Trophoblast cell (in vitro differentiated cells and primary cell): ENCODE data around the gene FUT8.

Source experiments
- DNase-seq, 2 donors: peaks; one replicate each; pipeline ENCODE4 v3.0.0-alpha.2; 2016
- H2AFZ ChIP-seq: 2 replicates; pipeline ENCODE4 v1.6.1; 2013; ENCODE audit warnings: low read length, moderate library complexity, mild to moderate bottlenecking; ENCODE audit not compliant: insufficient read depth, poor library complexity
- H2AK5ac ChIP-seq: 2 replicates; pipeline ENCODE4 v1.6.1; 2013; ENCODE audit warnings: mild to moderate bottlenecking, low read length
- H2BK120ac ChIP-seq: 2 replicates; pipeline ENCODE4 v1.6.1; 2013; ENCODE audit warnings: low read length, mild to moderate bottlenecking, moderate library complexity; ENCODE audit not compliant: insufficient read depth, poor library complexity
- H2BK12ac ChIP-seq: 2 replicates; pipeline ENCODE4 v1.6.1; 2013; ENCODE audit warnings: mild to moderate bottlenecking, low read length, moderate library complexity
- H2BK5ac ChIP-seq: 2 replicates; pipeline ENCODE4 v1.6.1; 2013; ENCODE audit warnings: low read length, low read depth, moderate library complexity, mild to moderate bottlenecking; ENCODE audit not compliant: poor library complexity
- H3K14ac ChIP-seq: 2 replicates; pipeline ENCODE4 v1.6.1; 2013; ENCODE audit warnings: mild to moderate bottlenecking, low read length
- H3K18ac ChIP-seq: 2 replicates; pipeline ENCODE4 v1.6.1; 2013; ENCODE audit warnings: mild to moderate bottlenecking, low read length
- H3K23ac ChIP-seq: 2 replicates; pipeline ENCODE4 v1.6.1; 2013; ENCODE audit warnings: low read length
- H3K27ac ChIP-seq: 2 replicates; pipeline ENCODE4 v1.5.1; 2013; ENCODE audit warnings: low read depth, mild to moderate bottlenecking, inconsistent platforms, low read length, moderate library complexity
- H3K27me3 ChIP-seq: 2 replicates; pipeline ENCODE4 v1.6.1; 2013; ENCODE audit warnings: inconsistent platforms, mild to moderate bottlenecking, low read length, moderate library complexity; ENCODE audit not compliant: insufficient read depth
- H3K36me3 ChIP-seq, 2 experiments: 1 replicate in 1 of 2; 2 replicates in 1 of 2; pipeline ENCODE4 v1.6.1; 2013; ENCODE audit warnings: low read length in 2 of 2, mild to moderate bottlenecking in 2 of 2, moderate library complexity in 1 of 2; ENCODE audit not compliant: insufficient read depth in 2 of 2, control insufficient read depth in 1 of 2
- H3K4ac ChIP-seq: 2 replicates; pipeline ENCODE4 v1.6.1; 2013; ENCODE audit warnings: low read depth, mild to moderate bottlenecking, low read length, moderate library complexity
- H3K4me1 ChIP-seq, 2 experiments: 1 replicate in 1 of 2; 2 replicates in 1 of 2; pipeline ENCODE4 v1.6.1; 2013; ENCODE audit warnings: low read length in 2 of 2, mild to moderate bottlenecking in 2 of 2, moderate library complexity in 1 of 2; ENCODE audit not compliant: insufficient read depth in 2 of 2, control insufficient read depth in 1 of 2
- H3K4me2 ChIP-seq: 2 replicates; pipeline ENCODE4 v1.6.1; 2013; ENCODE audit warnings: inconsistent platforms, mild to moderate bottlenecking, low read length, moderate library complexity
- H3K4me3 ChIP-seq: 2 replicates; pipeline ENCODE4 v1.5.1; 2013; ENCODE audit warnings: mild to moderate bottlenecking, low read depth, low read length, inconsistent platforms
- H3K79me1 ChIP-seq: one replicate; pipeline ENCODE4 v1.6.1; 2013; ENCODE audit warnings: low read length
- H3K79me2 ChIP-seq: 2 replicates; pipeline ENCODE4 v1.6.1; 2013; ENCODE audit warnings: low read length, mild to moderate bottlenecking; ENCODE audit not compliant: control insufficient read depth, insufficient read depth, poor library complexity
- H3K9ac ChIP-seq: 2 replicates; pipeline ENCODE4 v1.6.1; 2013; ENCODE audit warnings: mild to moderate bottlenecking, low read length
- H3K9me3 ChIP-seq: 2 replicates; pipeline ENCODE4 v1.6.1; 2013; ENCODE audit warnings: low read depth, mild to moderate bottlenecking, control low read depth, inconsistent platforms, low read length; ENCODE audit not compliant: insufficient read depth
- H4K12ac ChIP-seq: 2 replicates; pipeline ENCODE4 v1.6.1; 2013; ENCODE audit warnings: low read depth, mild to moderate bottlenecking, low read length, moderate library complexity
- H4K8ac ChIP-seq: 2 replicates; pipeline ENCODE4 v1.6.1; 2013; ENCODE audit warnings: low read depth, mild to moderate bottlenecking, low read length, moderate library complexity
- H4K91ac ChIP-seq: one replicate; pipeline ENCODE4 v1.6.1; 2013; ENCODE audit warnings: low read depth, mild to moderate bottlenecking, low read length, moderate library complexity
- WGBS: extraction: QIAGEN DNeasy Blood & Tissue Kit; methylation state at CpG from one replicate; pipeline ENCODE4 v1.1.7; 2013; ENCODE audit warnings: missing lambda C conversion rate; ENCODE audit not compliant: insufficient read length, insufficient coverage; ENCODE audit errors: extremely low coverage; 5-methylcytosine and 5-hydroxymethylcytosine counted together

The FUT8 gene

DNA sequence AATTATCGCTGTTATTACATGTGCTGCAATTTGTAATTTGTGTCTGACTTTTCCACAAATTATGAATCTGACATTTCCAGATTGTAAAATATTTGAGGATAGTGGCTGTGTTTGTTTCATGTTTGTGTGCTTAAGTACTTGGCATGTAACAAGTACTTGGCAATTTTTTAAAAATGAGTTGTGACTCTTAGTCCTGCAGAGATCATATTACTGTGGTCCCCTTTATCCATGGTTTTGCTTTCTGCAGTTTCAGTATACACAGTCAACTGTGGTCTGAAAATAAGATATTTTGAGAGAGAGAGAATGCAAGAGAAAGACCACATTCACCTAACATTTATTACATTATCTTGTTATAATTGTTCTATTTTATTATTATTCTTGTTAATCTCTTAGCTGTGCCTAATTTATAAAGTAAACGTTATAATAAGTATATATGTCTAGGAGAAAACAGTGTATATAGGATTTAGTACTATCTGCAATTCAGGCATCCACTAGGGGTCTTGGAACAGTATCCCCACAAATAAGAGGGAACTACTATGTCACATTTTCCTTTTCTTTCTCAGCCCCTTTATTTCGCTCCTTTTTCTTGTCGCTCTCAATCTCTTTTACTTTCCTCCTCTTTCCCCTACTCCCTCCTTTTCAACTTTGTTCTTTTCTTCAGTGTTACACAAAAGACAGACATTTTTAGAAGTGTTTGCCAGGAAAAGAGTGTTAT lies 176.1 kb downstream of the FUT8 start:
- no peaks in the 10 kb centered on the region for H3K79me1 ChIP-seq
- no peak overlapping the region for H2BK12ac ChIP-seq
- no peak overlapping the region for H3K14ac ChIP-seq
- H3K9ac ChIP-seq: no peak overlapping the region
- no peak overlapping the region for H2AK5ac ChIP-seq
- no peak overlapping the region for H2BK120ac ChIP-seq
- H2BK5ac ChIP-seq: no peak overlapping the region
- H3K4ac ChIP-seq: no peak overlapping the region
- H3K36me3 ChIP-seq: no peaks in the 10 kb centered on the region
- H3K79me2 ChIP-seq: no peaks in the 10 kb centered on the region
- no peak overlapping the region for H3K27ac ChIP-seq
- no peak overlapping the region for H4K12ac ChIP-seq
- no peak overlapping the region for H3K18ac ChIP-seq
- no peaks in the 10 kb centered on the region for H3K27me3 ChIP-seq
- no peak for DNase-seq
- no peak overlapping the region for H4K8ac ChIP-seq
- no peak overlapping the region for H4K91ac ChIP-seq
- H3K9me3 ChIP-seq: no peaks in the 10 kb centered on the region
- no peak overlapping the region for H2AFZ ChIP-seq
- H3K23ac ChIP-seq: no peak overlapping the region
- no peak overlapping the region for H3K4me2 ChIP-seq
- 100% methylated on average over 2 of the region's 4 CpGs for WGBS
- no peak overlapping the region for H3K4me3 ChIP-seq
- no peaks in the 10 kb centered on the region for H3K4me1 ChIP-seq

DNA sequence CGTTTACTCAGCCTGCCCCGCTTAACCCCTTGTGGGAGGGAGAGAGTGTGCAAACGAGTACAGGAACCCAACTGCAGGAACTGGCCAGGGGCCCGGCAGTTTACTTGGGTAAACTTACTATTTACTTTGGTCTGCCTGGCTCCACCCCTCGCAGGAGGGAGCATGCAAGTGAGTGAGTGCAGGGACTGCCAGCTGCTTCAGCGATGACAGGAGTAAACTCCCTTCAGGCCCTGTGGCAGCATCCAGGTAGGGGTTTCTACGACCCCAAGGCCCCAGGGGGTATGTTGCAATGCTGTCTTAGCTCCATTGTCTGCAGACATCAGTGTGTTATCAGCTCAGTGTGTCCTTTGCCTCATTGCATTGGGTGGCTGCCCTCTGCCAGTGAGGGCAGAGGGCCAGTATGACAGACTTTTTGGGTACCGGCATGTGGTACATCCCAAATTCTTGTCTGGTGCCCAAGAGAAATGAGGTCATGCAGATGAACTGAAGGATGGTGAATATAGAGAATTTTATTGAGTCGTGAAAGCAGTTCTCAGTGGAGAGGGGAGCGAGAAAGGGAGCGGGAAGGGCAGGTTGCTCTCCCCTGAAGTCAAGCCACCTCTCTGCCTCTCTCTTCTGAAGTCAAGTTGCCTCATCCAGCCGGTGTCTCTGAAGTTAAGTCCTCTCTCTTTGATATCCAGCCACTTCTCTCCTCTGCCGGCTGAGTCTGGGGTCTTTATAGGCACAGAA lies 181.8 kb downstream of the FUT8 start:
- no peaks in the 10 kb centered on the region for H3K79me2 ChIP-seq
- no peak overlapping the region for H4K91ac ChIP-seq
- no peak overlapping the region for H4K8ac ChIP-seq
- H3K4me3 ChIP-seq: no peak overlapping the region
- H3K4me2 ChIP-seq: peak overlapping the region; percentile 45
- H3K79me1 ChIP-seq: peaks cover 3% of the 10 kb centered on the region
- H2BK120ac ChIP-seq: no peak overlapping the region
- peaks cover 6 to 11% of the 10 kb centered on the region in 2 experiments for H3K4me1 ChIP-seq
- WGBS: no CpG with 5 or more reads among the region's 13 CpGs
- H2AK5ac ChIP-seq: no peak overlapping the region
- no peaks in the 10 kb centered on the region for H3K9me3 ChIP-seq
- peak overlapping the region; percentile 8 for H3K4ac ChIP-seq
- no peak overlapping the region for H3K14ac ChIP-seq
- H3K9ac ChIP-seq: no peak overlapping the region
- peaks cover 0 to 1% of the 10 kb centered on the region in 2 experiments for H3K36me3 ChIP-seq
- peak overlapping the region; percentile 18 for H2BK5ac ChIP-seq
- H3K27ac ChIP-seq: peak overlapping the region; percentile 33
- H2BK12ac ChIP-seq: no peak overlapping the region
- no peak overlapping the region for H3K23ac ChIP-seq
- no peak overlapping the region for H3K18ac ChIP-seq
- DNase-seq: no peak
- H2AFZ ChIP-seq: no peak overlapping the region
- no peaks in the 10 kb centered on the region for H3K27me3 ChIP-seq
- no peak overlapping the region for H4K12ac ChIP-seq

DNA sequence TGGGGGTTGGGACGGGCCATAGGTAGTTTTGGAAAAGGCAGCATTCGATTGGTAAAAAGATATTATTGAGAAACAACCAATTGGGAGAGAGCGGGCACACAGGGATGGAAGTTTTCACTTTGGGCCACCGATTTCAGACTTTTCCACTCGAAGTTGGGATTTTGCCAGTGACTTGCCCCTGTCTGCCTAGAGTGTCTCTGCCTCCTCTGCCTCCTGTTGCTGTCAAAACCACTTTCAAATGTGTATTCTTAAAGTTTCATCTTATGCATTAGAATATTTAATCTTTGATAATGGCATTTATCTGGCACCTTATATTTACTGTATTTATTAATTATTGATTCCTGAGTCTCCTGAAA lies 182.3 kb downstream of the FUT8 start:
- no CpG with 5 or more reads among the region's 5 CpGs for WGBS
- Histone ChIP-seq H2BK12ac (no peak overlapping the region), H3K9ac (no peak overlapping the region), H4K91ac (no peak overlapping the region), H3K79me2 (no peaks in the 10 kb centered on the region), H2BK120ac (no peak overlapping the region), H3K9me3 (no peaks in the 10 kb centered on the region), H3K36me3 (peaks cover 0 to 1% of the 10 kb centered on the region in 2 experiments), H3K23ac (no peak overlapping the region), H3K4me3 (no peak overlapping the region), H3K27me3 (no peaks in the 10 kb centered on the region), H3K18ac (no peak overlapping the region), H3K27ac (peak overlapping the region; percentile 33), H4K8ac (no peak overlapping the region), H2BK5ac (peak overlapping the region; percentile 18), H3K79me1 (peaks cover 3% of the 10 kb centered on the region), H2AFZ (no peak overlapping the region), H4K12ac (no peak overlapping the region), H2AK5ac (no peak overlapping the region), H3K14ac (no peak overlapping the region), H3K4me1 (peaks cover 6 to 11% of the 10 kb centered on the region in 2 experiments), H3K4me2 (no peak overlapping the region), H3K4ac (peak overlapping the region; percentile 8)
- DNase-seq: no peak

DNA sequence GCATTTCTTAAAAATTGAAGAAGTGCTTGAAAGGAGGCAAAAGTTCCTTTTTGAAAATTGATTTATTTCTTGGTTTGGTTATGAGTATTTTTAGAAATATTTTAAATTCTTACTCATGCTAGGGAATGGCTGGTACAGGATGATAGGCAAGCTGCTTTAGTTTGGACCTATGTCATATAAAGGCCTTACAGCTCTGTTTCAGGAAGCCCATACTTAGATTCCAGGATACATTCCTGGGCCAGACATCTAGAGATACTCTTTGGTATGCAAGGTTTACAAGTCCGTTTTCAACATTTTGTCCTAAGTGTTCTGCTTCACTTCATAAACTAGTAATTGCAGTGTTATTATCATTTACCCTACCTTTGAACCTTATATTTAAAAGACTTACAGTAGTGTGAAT lies 186.8 kb downstream of the FUT8 start:
- no peak overlapping the region for H3K4me3 ChIP-seq
- H4K12ac ChIP-seq: no peak overlapping the region
- no peak overlapping the region for H2BK5ac ChIP-seq
- H4K8ac ChIP-seq: no peak overlapping the region
- no peak overlapping the region for H3K27ac ChIP-seq
- no CpG with 5 or more reads among the region's 1 CpG for WGBS
- H2AFZ ChIP-seq: no peak overlapping the region
- H3K27me3 ChIP-seq: no peaks in the 10 kb centered on the region
- no peak overlapping the region for H3K4ac ChIP-seq
- no peaks in the 10 kb centered on the region for H3K79me2 ChIP-seq
- no peak overlapping the region for H3K9ac ChIP-seq
- no peak overlapping the region for H2BK12ac ChIP-seq
- H3K9me3 ChIP-seq: no peaks in the 10 kb centered on the region
- H3K14ac ChIP-seq: no peak overlapping the region
- H4K91ac ChIP-seq: no peak overlapping the region
- H3K36me3 ChIP-seq: peaks cover 0 to 1% of the 10 kb centered on the region in 2 experiments
- peaks cover under 1 to 8% of the 10 kb centered on the region in 2 experiments for H3K4me1 ChIP-seq
- H3K4me2 ChIP-seq: no peak overlapping the region
- no peak overlapping the region for H3K23ac ChIP-seq
- peaks cover 3% of the 10 kb centered on the region for H3K79me1 ChIP-seq
- peak in 1 of 2 donors; percentile 18 for DNase-seq
- H2AK5ac ChIP-seq: no peak overlapping the region
- no peak overlapping the region for H3K18ac ChIP-seq
- no peak overlapping the region for H2BK120ac ChIP-seq
